Activated T-helper 1 cell treated with anti-CD3 and anti-CD28 coated beads, Interleukin-12 subunit alpha, Interleukin-12 subunit beta, Interleukin-2, Interleukin-4 antibody, amounts not matched to agents 30 ng/mL and 10 ng/mL and 1 ng/mL, durations not matched to agents 14 hours and 24 hours and 36 hours (primary cell): ENCODE results near the gene HHLA2. TPM values are rescaled to one million over a fixed set of nuclear protein-coding genes. Genes with fewer than 3 reads are reported as not detected.

Source experiments
- DNase-seq: peaks from one replicate; pipeline ENCODE4 v3.0.0; 2021; ENCODE audit warnings: low spot score
- H3K27ac Mint-ChIP-seq: one replicate; pipeline ENCODE4 v1.8.0; 2021; ENCODE audit warnings: mild to moderate bottlenecking, mixed read lengths
- H3K27me3 Mint-ChIP-seq: one replicate; pipeline ENCODE4 v1.8.0; 2022; ENCODE audit warnings: mild to moderate bottlenecking, moderate library complexity, mixed read lengths; ENCODE audit not compliant: insufficient read depth
- H3K36me3 Mint-ChIP-seq: one replicate; pipeline ENCODE4 v1.8.0; 2021; ENCODE audit warnings: low read depth, mixed read lengths
- H3K4me1 Mint-ChIP-seq: one replicate; pipeline ENCODE4 v1.8.0; 2021; ENCODE audit warnings: low read depth, mixed read lengths
- H3K4me3 Mint-ChIP-seq: one replicate; pipeline ENCODE4 v1.8.0; 2021; ENCODE audit warnings: mild to moderate bottlenecking, moderate library complexity, mixed read lengths
- H3K9me3 Mint-ChIP-seq: one replicate; pipeline ENCODE4 v1.8.0; 2021; ENCODE audit warnings: mixed read lengths
- intact Hi-C: fragments of 100-400 bp; cut with micrococcal nuclease; formaldehyde crosslinking; loops from one replicate; pipeline ENCODE4 v1.15.1; 2024
- total RNA-seq: library from RNA; stranded (reverse); gene quantifications from 2 replicates; pipeline ENCODE4 v1.2.3, GENCODE V29; 2022

HHLA2 gene
- total RNA-seq, 1 donor from 2014 or later = 1.3 TPM

DNA sequence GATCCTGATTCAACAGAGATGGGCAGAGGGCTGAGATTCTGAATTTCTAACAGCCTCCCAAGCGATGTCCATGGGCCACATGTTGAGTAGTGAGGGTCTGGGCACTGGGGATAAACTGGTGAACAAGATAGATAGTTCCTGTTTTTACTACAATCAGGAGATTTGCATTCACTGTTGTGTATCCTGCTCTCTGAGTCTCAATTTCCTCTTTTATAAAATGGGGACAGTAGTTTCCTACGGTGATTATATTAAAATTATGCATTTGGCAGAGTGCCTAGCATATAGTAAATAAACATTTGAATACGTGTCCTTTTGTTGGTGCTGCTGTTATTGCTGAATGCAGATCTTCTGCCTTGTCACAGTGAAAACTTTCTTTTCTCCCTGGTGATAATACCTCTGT, 111.5 kb downstream of the HHLA2 start:
- peaks cover 2% of the 10 kb centered on the region for H3K27me3 Mint-ChIP-seq
- intact Hi-C loops = loop anchor here (5.0 to 10.0 kb wide), 3 partner anchors 186 to 733 kb away; partner anchors contain the start of gene IFT57
- H3K36me3 Mint-ChIP-seq = no peaks in the 10 kb centered on the region
- peaks cover 11% of the 10 kb centered on the region for H3K4me1 Mint-ChIP-seq
- no peak overlapping the region for H3K27ac Mint-ChIP-seq
- DNase-seq = no peak
- no peak overlapping the region for H3K4me3 Mint-ChIP-seq
- H3K9me3 Mint-ChIP-seq = no peaks in the 10 kb centered on the region

DNA sequence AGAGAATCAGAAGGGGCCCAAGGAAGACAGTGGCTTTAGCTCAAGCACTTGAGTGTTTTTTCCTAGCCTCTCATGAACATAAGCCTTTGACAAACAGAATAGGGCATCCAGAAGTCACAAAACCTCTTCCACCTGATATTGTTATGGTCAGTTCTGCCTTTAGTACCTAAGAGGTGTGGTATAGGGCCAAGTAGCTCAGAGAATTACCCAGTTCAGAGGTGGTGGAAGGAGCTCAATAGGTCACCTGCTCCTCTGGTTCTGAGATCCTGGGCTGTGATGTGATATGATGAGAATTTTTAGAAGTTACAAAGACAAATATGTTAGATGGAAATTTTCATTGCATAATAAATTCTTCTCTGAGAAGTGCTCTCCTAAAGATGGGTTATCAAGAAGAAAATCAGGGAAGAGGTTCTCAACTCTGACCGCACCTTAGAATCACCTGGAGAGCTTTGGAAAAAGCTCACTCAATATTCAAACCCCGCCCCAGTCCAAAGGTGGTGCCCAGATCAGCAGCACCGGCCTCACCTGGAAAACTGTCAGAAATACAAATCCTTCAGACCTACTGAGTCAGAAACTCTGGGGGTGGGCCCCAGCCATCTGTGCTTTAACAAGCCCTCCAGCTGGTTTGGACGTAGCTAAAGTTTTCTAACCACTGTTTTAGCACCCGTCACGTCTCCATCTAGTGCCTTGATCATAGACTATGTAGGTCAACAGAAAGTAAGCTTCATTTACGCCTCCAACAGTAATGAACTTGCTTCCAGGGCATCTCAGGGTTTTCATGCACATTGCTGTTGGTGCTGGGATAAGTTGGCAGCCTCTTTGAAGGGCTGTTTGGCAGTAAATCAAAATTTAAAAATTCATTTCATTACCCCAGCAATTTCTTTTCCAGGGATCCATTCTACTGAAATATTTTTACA, 112.8 kb downstream of the HHLA2 start:
- Mint-ChIP-seq H3K4me1 (peaks cover 11% of the 10 kb centered on the region), H3K9me3 (no peaks in the 10 kb centered on the region), H3K27me3 (peaks cover 2% of the 10 kb centered on the region), H3K4me3 (no peak overlapping the region), H3K36me3 (no peaks in the 10 kb centered on the region), H3K27ac (no peak overlapping the region)
- intact Hi-C loops = loop anchor here (5.0 to 10.0 kb wide), 3 partner anchors 187 to 734 kb away; partner anchors contain the start of gene IFT57
- no peak for DNase-seq

DNA sequence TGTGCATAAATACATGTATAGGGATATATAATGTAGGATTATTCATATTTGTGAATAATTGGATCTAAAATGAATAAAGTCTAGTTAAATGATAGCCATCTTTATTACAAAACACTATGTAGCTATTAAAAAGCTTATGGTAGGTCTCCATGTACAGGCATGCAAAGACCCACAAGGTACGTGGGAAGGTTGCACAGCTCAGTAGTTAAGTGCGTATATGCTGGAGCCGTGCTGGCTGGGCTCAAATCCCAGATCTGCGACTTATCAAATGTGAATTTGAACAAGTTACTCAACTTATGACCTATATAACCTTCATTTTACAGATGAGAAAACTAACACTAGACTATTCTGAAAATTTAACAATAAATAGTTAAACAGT, 113.4 kb downstream of the HHLA2 start:
- Mint-ChIP-seq H3K36me3 (no peaks in the 10 kb centered on the region), H3K4me1 (peaks cover 11% of the 10 kb centered on the region), H3K4me3 (no peak overlapping the region), H3K9me3 (no peaks in the 10 kb centered on the region), H3K27ac (no peak overlapping the region), H3K27me3 (peaks cover 4% of the 10 kb centered on the region)
- intact Hi-C loops = loop anchor here (5.0 to 10.0 kb wide), 3 partner anchors 187 to 735 kb away; partner anchors contain the start of gene IFT57
- DNase-seq = no peak

DNA sequence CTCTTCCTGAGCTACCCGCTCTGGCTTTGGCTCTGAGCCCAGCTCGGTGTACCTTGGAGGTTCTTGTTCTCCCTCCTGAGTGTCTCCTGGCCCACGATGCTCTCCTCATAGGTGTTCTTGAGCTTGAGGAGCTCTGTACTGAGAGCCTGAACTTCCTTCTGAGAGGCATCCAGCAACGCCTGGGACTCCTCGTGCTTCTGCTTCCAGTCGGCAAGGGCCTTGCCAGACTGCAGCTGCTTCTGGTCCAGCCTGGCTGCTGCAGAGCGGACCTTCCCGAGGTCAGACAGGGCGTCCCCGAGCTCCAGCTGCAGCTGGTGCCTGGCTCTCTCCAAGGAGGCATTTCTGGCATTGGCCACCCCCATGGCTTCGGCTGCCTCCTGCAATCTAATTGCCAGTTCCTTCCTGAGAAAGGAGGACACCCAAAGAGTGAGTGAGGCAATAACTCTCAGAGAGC, 114.2 kb downstream of the HHLA2 start:
- no peaks in the 10 kb centered on the region for H3K9me3 Mint-ChIP-seq
- no peaks in the 10 kb centered on the region for H3K36me3 Mint-ChIP-seq
- DNase-seq = no peak
- no peak overlapping the region for H3K27ac Mint-ChIP-seq
- H3K4me1 Mint-ChIP-seq = peaks cover 11% of the 10 kb centered on the region
- intact Hi-C loops = no loop called here
- peaks cover 4% of the 10 kb centered on the region for H3K27me3 Mint-ChIP-seq
- H3K4me3 Mint-ChIP-seq = no peak overlapping the region

DNA sequence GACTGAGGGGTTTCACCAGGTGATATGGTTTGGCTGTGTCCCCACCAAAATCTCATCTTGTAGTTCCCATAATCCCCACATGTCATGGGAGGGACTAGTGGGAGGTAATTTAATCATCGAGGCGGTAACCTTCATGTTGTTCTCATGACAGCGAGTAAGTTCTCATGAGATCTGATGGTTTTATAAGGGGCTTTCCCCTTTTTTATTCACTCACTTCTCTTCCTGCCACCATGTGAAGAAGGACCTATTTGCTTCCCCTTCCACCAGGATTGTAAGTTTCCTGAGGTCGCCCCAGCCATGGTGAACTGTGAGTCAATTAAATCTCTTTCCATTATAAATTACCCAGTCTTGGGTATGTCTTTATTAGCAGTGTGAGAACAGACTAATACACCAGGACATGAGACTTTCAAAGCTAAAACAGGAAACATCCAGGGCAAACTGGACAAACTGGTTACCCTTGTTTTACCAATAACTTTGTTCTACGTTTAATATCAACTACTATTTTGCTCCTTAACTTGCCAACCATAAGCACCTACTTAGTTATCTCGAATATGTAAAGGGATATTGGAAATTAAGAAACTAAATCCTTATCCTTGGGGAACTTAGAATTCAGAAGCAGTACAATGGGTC, 115.9 kb downstream of the HHLA2 start:
- no peaks in the 10 kb centered on the region for H3K36me3 Mint-ChIP-seq
- peaks cover 1% of the 10 kb centered on the region for H3K4me1 Mint-ChIP-seq
- H3K27me3 Mint-ChIP-seq = peaks cover 4% of the 10 kb centered on the region
- H3K4me3 Mint-ChIP-seq = no peak overlapping the region
- no peak for DNase-seq
- no peak overlapping the region for H3K27ac Mint-ChIP-seq
- no peaks in the 10 kb centered on the region for H3K9me3 Mint-ChIP-seq
- intact Hi-C loops = no loop called here

GRCh38 chr3:108414007-108414406, 117.7 kb downstream of the HHLA2 start:
- no peak overlapping the region for H3K27ac Mint-ChIP-seq
- H3K9me3 Mint-ChIP-seq = no peaks in the 10 kb centered on the region
- H3K4me1 Mint-ChIP-seq = no peaks in the 10 kb centered on the region
- no peak for DNase-seq
- H3K27me3 Mint-ChIP-seq = peaks cover 4% of the 10 kb centered on the region
- no peak overlapping the region for H3K4me3 Mint-ChIP-seq
- intact Hi-C loops = no loop called here
- H3K36me3 Mint-ChIP-seq = no peaks in the 10 kb centered on the region

DNA sequence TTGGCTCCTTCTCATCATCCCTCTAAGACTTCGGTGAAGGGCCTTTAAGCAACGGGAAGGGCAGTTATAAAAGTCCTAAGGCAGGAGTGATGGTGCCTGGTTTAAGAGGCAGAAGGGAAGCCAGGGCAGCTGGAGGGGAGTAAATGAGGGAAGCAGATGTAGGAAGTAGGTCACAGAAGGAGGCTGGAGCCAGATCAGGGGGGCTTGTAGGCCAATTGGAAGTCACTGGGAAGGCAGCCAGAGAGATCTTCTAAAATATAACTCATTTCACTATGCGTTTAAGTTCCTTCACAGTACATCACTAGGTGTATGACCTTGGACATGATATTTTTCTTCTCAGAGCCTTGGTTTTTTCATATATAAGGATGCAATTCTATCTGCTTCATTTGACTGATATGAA, 119.3 kb downstream of the HHLA2 start:
- no peaks in the 10 kb centered on the region for H3K4me1 Mint-ChIP-seq
- H3K27me3 Mint-ChIP-seq = peaks cover 4% of the 10 kb centered on the region
- no peaks in the 10 kb centered on the region for H3K36me3 Mint-ChIP-seq
- no peaks in the 10 kb centered on the region for H3K9me3 Mint-ChIP-seq
- DNase-seq = no peak
- H3K27ac Mint-ChIP-seq = no peak overlapping the region
- H3K4me3 Mint-ChIP-seq = no peak overlapping the region
- intact Hi-C loops = no loop called here

DNA sequence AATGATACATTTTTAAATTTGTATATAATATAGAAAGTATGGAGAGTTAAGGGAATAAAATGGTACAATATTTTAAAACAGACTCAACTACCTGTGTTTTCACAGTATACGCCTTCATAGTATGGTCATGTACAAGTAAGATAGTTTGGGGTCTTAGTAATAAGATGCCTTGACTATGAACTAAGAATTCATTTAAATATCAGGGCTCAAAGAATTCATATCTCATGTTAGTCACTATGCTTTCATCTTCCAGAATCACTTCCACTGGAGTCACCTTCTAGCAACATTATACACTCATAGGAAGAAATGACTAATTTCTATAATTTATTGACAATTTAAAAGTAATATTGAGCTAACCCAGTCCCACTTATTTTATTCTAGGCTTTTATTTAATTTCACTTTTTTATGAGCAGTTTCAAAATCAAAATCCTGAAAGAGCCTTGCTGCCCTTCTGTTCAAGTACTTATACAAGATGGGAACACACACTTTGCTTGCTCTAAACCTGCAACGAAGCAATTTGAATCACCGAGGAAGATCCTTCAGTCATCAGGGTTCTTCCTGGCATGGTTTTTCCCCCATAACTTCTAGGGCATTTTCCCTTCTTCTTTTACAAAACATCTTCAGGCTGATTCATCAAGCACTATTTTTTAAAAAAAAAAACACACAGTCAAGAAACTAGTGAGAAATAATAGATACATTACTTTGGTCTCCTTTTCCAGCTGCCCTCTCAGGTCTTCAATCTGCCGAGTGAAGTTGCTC, 119.9 kb downstream of the HHLA2 start:
- intact Hi-C loops = no loop called here
- Mint-ChIP-seq H3K27ac (no peak overlapping the region), H3K27me3 (peaks cover 4% of the 10 kb centered on the region), H3K4me1 (no peaks in the 10 kb centered on the region), H3K36me3 (no peaks in the 10 kb centered on the region), H3K9me3 (no peaks in the 10 kb centered on the region), H3K4me3 (no peak overlapping the region)
- no peak for DNase-seq

DNA sequence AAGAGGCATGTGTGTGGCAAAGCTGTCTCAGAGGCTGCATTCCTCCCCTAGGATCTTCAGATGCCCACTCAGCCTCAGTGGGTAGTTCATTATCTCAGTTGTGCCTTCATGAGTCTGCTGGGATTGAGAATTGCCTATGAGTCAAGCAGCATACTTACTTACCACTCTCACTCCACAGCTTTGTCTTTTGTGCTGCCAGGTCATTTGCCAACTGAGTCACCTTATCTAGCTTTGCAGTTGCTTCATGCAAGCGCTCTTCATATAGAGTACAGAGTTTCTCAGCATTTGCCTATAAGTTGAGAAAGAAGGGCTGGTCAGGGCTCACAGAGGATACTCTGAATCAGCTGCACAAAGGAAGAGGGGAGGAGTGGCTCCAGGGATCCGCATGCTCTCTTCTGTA, 124.6 kb downstream of the HHLA2 start:
- H3K4me3 Mint-ChIP-seq = no peak overlapping the region
- intact Hi-C loops = no loop called here
- DNase-seq = no peak
- H3K36me3 Mint-ChIP-seq = no peaks in the 10 kb centered on the region
- H3K27me3 Mint-ChIP-seq = no peaks in the 10 kb centered on the region
- H3K9me3 Mint-ChIP-seq = no peaks in the 10 kb centered on the region
- H3K27ac Mint-ChIP-seq = no peak overlapping the region
- H3K4me1 Mint-ChIP-seq = no peaks in the 10 kb centered on the region

Other genes starting within 250 kb of the HHLA2 start
- 98.3 and 105 TPM in 2 replicates for gene CD47, start 205.5 kb upstream of the HHLA2 start, total RNA-seq
- 27.0 and 34.9 TPM in 2 replicates for gene IFT57, start 74.1 kb upstream of the HHLA2 start, total RNA-seq
- 0.10 and 0.12 TPM in 2 replicates for gene MYH15, start 214.0 kb downstream of the HHLA2 start, total RNA-seq